Measurements from ENCODE around the gene PYY. TPM values are rescaled to one million over a fixed set of nuclear protein-coding genes. Genes with fewer than 3 reads are reported as not detected.
"Not testable (repeated sequence)": the region's sequence is repeated elsewhere in the genome, so short reads cannot be mapped to it uniquely, and the experiment has no call there.

The PYY gene
- total RNA-seq, 6 experiments from 2014 or later, result not detected

DNA sequence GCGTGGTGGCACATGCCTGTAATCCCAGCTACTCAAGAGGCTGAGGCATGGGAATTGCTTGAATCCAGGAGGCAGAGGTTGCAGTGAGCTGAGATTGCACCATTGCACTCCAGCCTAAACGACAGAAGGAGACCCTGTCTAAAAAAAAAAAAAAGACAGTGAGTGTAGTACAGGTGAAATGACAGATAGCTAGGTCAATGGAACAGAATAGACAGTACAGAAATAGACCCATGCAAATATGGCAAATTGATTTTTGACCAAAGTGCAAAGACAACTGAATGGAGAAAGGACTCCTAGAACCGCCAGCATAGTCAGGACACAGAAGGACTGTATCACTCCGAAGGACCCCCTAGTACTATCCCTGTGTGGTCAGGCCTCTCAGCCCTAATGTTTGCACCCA is 16.6 kb upstream of the PYY start:
- 29% methylated on average over 2 of the region's 4 CpGs for WGBS (ENCODE audit: insufficient coverage, low coverage, low lambda C conversion rate, missing lambda C conversion rate)
- intact Hi-C loops (cut with DNase I), result no loop called here
- DNase-seq (no peak), ATAC-seq (peak in 3 of 4 donors; percentile 52)
- H3K9me3 ChIP-seq, result no peaks in the 10 kb centered on the region
- no peaks in the 10 kb centered on the region for H3K36me3 ChIP-seq
- TF ChIP-seq CTCF (IDR thresholded peaks at IDR 0.05) (no peak), POLR2A (IDR thresholded peaks at IDR 0.05) (no peak)
- no peaks in the 10 kb centered on the region for H3K27me3 ChIP-seq
- H3K4me1 ChIP-seq, result no peaks in the 10 kb centered on the region
- H3K4me3 ChIP-seq, result no peak overlapping the region
- no peak overlapping the region for H3K27ac ChIP-seq

GRCh38 chr17:43967251-43967875 is 13.6 kb upstream of the PYY start:
- H3K4me3 ChIP-seq, result no peak overlapping the region
- 53% methylated on average over 8 of the region's 9 CpGs for WGBS (ENCODE audit: insufficient coverage, low coverage, low lambda C conversion rate, missing lambda C conversion rate)
- intact Hi-C loops (cut with DNase I), result no loop called here
- no peaks in the 10 kb centered on the region for H3K9me3 ChIP-seq
- no peak for DNase-seq
- H3K27me3 ChIP-seq, result no peaks in the 10 kb centered on the region
- no peaks in the 10 kb centered on the region for H3K4me1 ChIP-seq
- TF ChIP-seq CTCF (IDR thresholded peaks at IDR 0.05) (no peak), POLR2A (IDR thresholded peaks at IDR 0.05) (no peak)
- H3K36me3 ChIP-seq, result no peaks in the 10 kb centered on the region
- no peak overlapping the region for H3K27ac ChIP-seq
- ATAC-seq, result no peak

- ATAC-seq (no peak), DNase-seq (no peak)
- no peaks in the 10 kb centered on the region for H3K27me3 ChIP-seq
- no peaks in the 10 kb centered on the region for H3K36me3 ChIP-seq
- intact Hi-C loops (cut with DNase I), result no loop called here
- no peak overlapping the region for H3K27ac ChIP-seq
- 63% methylated on average over 3 of the region's 3 CpGs for WGBS (ENCODE audit: insufficient coverage, low coverage, low lambda C conversion rate, missing lambda C conversion rate)
- TF ChIP-seq CTCF (IDR thresholded peaks at IDR 0.05) (no peak), POLR2A (IDR thresholded peaks at IDR 0.05) (no peak)
- H3K9me3 ChIP-seq, result no peaks in the 10 kb centered on the region
- no peaks in the 10 kb centered on the region for H3K4me1 ChIP-seq
- no peak overlapping the region for H3K4me3 ChIP-seq
Measured at GRCh38 chr17:43966276-43966675, 12.5 kb upstream of the PYY start.

DNA sequence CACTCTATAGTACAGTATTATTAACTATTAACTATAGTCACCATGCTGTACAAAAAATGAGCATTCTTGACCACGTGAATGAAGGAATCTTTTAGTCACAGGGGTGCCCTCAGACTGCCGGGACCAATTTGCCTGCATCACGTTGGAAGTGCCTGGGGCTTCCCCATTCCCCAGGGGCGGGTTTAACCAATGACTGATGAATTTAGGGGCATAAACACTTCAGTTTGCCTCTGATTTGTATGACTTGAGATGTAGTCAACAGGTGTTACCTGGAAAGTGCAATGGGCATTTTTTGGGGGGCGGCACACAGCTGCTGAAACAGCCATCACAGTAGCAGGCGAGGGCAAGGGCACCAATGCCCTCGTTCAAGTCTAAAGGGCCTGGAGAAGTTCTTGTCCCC is 8.7 kb upstream of the PYY start:
- ATAC-seq (no peak), DNase-seq (no peak)
- Histone ChIP-seq H3K27ac (no peak overlapping the region), H3K4me1 (no peaks in the 10 kb centered on the region), H3K36me3 (no peaks in the 10 kb centered on the region), H3K27me3 (no peaks in the 10 kb centered on the region), H3K9me3 (no peaks in the 10 kb centered on the region), H3K4me3 (no peak overlapping the region)
- WGBS (ENCODE audit: insufficient coverage, low coverage, low lambda C conversion rate, missing lambda C conversion rate), result 59% methylated on average over 5 of the region's 7 CpGs
- intact Hi-C loops (cut with DNase I), result no loop called here
- TF ChIP-seq CTCF (IDR thresholded peaks at IDR 0.05), result no peak
- no peak for TF ChIP-seq POLR2A (IDR thresholded peaks at IDR 0.05)

- Histone ChIP-seq H3K36me3 (no peaks in the 10 kb centered on the region), H3K27me3 (no peaks in the 10 kb centered on the region), H3K4me3 (no peak overlapping the region), H3K4me1 (no peaks in the 10 kb centered on the region), H3K27ac (no peak overlapping the region), H3K9me3 (no peaks in the 10 kb centered on the region)
- ATAC-seq (no peak), DNase-seq (no peak)
- no peak for TF ChIP-seq CTCF (IDR thresholded peaks at IDR 0.05)
- TF ChIP-seq POLR2A (IDR thresholded peaks at IDR 0.05), result no peak
- intact Hi-C loops (cut with DNase I), result no loop called here
- WGBS (ENCODE audit: insufficient coverage, low coverage, low lambda C conversion rate, missing lambda C conversion rate), result 88% methylated on average over 2 of the region's 2 CpGs
Measured at GRCh38 chr17:43961954-43962353, 8.2 kb upstream of the PYY start.

GRCh38 chr17:43961292-43961691 is 7.6 kb upstream of the PYY start:
- H3K4me3 ChIP-seq; H3K4me1 ChIP-seq; H3K27ac ChIP-seq; ATAC-seq; H3K27me3 ChIP-seq; intact Hi-C loops (cut with DNase I); H3K36me3 ChIP-seq; H3K9me3 ChIP-seq; DNase-seq: not testable (repeated sequence)
- WGBS (ENCODE audit: insufficient coverage, low coverage, low lambda C conversion rate, missing lambda C conversion rate), result 95% methylated on average over 4 of the region's 6 CpGs

All from right lobe of liver (tissue), 6 donors.